ENCODE measurements around the gene STMN1.
A peak's percentile ranks its signal among the peaks of the same experiment; 100 is the strongest.

DNA sequence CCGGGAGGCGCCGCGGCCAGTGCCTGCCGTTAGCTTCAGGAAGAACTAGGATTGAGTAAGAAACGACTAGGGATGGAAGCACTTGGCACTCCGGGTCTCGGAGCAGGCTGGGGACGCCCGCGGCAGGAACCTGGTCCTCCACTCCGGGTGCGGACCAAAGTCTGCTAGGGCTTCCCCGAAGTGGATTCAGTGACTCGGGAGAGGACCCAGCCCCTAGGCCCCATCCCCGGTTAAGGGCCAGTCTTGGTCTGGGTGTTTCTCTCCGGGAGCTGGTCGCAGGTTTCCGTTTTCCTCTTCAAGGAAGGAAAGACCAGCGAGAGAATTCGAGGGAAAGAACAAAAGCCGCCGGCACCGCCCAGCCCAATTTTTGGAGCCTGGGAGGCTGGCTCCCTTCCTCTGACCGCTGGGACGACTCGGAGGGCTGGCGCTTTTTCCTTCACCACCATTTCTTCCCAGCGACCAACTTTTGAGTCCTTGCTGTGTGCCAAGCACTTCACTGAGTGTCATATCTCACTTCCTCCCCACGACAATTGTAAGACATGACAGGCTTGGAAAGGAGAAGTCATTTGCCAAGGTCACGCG is 16.8 kb upstream of the STMN1 start:
- TF ChIP-seq CTCF (IDR thresholded peaks at IDR 0.05) (no peak), POLR2A (IDR thresholded peaks at IDR 0.05) (peak in 1 of 3 donors; percentile 49)
